Vagina (tissue), 2 donors: ENCODE measurements around the gene TPSB2.

ENCODE experiments used
- CTCF ChIP-seq, 3 experiments: fragments of 450-650 bp in 2 of 3; fragments of 200-600 bp in 1 of 3; sonication (generic) in 1 of 3; IDR thresholded peaks; one replicate each; pipeline ENCODE4 v1.5.1; 2017 to 2019; ENCODE audit warnings: antibody characterized with exemption in 3 of 3, mild to moderate bottlenecking in 2 of 3, moderate library complexity in 2 of 3
- POLR2A ChIP-seq, 2 donors: fragments of 450-650 bp; IDR thresholded peaks; one replicate each; pipeline ENCODE4 v1.6.1; 2017; ENCODE audit warnings: antibody characterized with exemption in 2 of 2, mild to moderate bottlenecking in 2 of 2, moderate library complexity in 2 of 2
- POLR2AphosphoS5 ChIP-seq, 2 donors: sonication (generic); formaldehyde crosslinking; IDR thresholded peaks; one replicate each; pipeline ENCODE4 v1.9.0; 2017; ENCODE audit warnings: antibody characterized with exemption in 2 of 2, mild to moderate bottlenecking in 2 of 2, low read depth in 1 of 2; ENCODE audit not compliant: insufficient read depth in 1 of 2

GRCh38 chr16:1258225-1258600, 28.2 kb upstream of the TPSB2 start:
- TF ChIP-seq POLR2A (IDR thresholded peaks at IDR 0.05): no peak
- TF ChIP-seq CTCF (IDR thresholded peaks at IDR 0.05): no peak
- no peak for TF ChIP-seq POLR2AphosphoS5 (IDR thresholded peaks at IDR 0.05; ENCODE audit: insufficient read depth in 1 of 2, low read depth in 1 of 2)
